GM18909 (cell line): ENCODE results near the gene ELAVL2.
"Not testable (repeated sequence)": the region's sequence is repeated elsewhere in the genome, so short reads cannot be mapped to it uniquely, and the experiment has no call there.

Experiments used
- ATAC-seq: cut with Tn5 transposase; IDR thresholded peaks from one replicate; pipeline ENCODE4 v1.9.1; 2021; ENCODE audit warnings: mild to moderate bottlenecking; ENCODE audit not compliant: unreplicated experiment, poor library complexity

Gene ELAVL2

GRCh38 chr9:23730364-23730763 is 95.7 kb downstream of the ELAVL2 start:
- no peak for ATAC-seq

- no peak for ATAC-seq
Measured at GRCh38 chr9:23728736-23729135, 97.3 kb downstream of the ELAVL2 start.

- ATAC-seq, result no peak
Measured at GRCh38 chr9:23725279-23725946, 100.6 kb downstream of the ELAVL2 start.

GRCh38 chr9:23723672-23724071 is 102.4 kb downstream of the ELAVL2 start:
- ATAC-seq, result no peak

GRCh38 chr9:23723048-23723447 is 103.0 kb downstream of the ELAVL2 start:
- not testable (repeated sequence) for ATAC-seq

GRCh38 chr9:23721466-23721865 is 104.6 kb downstream of the ELAVL2 start:
- ATAC-seq, result no peak

GRCh38 chr9:23717505-23717904 is 108.5 kb downstream of the ELAVL2 start:
- ATAC-seq, result no peak

GRCh38 chr9:23707249-23707648 is 118.8 kb downstream of the ELAVL2 start:
- ATAC-seq, result no peak

- no peak for ATAC-seq
Measured at GRCh38 chr9:23702311-23702922, 123.6 kb downstream of the ELAVL2 start.

- no peak for ATAC-seq
Measured at GRCh38 chr9:23701291-23701690, 124.7 kb downstream of the ELAVL2 start.

GRCh38 chr9:23700359-23700758 is 125.7 kb downstream of the ELAVL2 start:
- ATAC-seq, result no peak

- ATAC-seq, result no peak
Measured at GRCh38 chr9:23698161-23698560, 127.9 kb downstream of the ELAVL2 start.

GRCh38 chr9:23695572-23695971 is 130.5 kb downstream of the ELAVL2 start:
- no peak for ATAC-seq

GRCh38 chr9:23693374-23693773 is 132.7 kb downstream of the ELAVL2 start:
- ATAC-seq, result no peak

- ATAC-seq, result no peak
Measured at GRCh38 chr9:23686896-23687295, 139.1 kb downstream of the ELAVL2 start.

- ATAC-seq, result no peak
Measured at GRCh38 chr9:23686257-23686656, 139.8 kb downstream of the ELAVL2 start.

- ATAC-seq, result no peak
Measured at GRCh38 chr9:23683611-23684061, 142.4 kb downstream of the ELAVL2 start.

- no peak for ATAC-seq
Measured at GRCh38 chr9:23682891-23683431, 143.1 kb downstream of the ELAVL2 start.

GRCh38 chr9:23682352-23682751 is 143.7 kb downstream of the ELAVL2 start:
- ATAC-seq, result no peak

- no peak for ATAC-seq
Measured at GRCh38 chr9:23677446-23677845, 148.6 kb downstream of the ELAVL2 start.

- no peak for ATAC-seq
Measured at GRCh38 chr9:23674016-23674585, 151.9 kb downstream of the ELAVL2 start.
